ENCODE measurements around the gene N4BP2. TPM values are rescaled to one million over a fixed set of nuclear protein-coding genes. Genes with fewer than 3 reads are reported as not detected.

Gene N4BP2
- total and polyA plus RNA-seq, 2 of the 8 experiments (the other 6 are each of a cell fraction or from before 2014, with no cell fraction given), result 4.4 to 44.7 TPM

DNA sequence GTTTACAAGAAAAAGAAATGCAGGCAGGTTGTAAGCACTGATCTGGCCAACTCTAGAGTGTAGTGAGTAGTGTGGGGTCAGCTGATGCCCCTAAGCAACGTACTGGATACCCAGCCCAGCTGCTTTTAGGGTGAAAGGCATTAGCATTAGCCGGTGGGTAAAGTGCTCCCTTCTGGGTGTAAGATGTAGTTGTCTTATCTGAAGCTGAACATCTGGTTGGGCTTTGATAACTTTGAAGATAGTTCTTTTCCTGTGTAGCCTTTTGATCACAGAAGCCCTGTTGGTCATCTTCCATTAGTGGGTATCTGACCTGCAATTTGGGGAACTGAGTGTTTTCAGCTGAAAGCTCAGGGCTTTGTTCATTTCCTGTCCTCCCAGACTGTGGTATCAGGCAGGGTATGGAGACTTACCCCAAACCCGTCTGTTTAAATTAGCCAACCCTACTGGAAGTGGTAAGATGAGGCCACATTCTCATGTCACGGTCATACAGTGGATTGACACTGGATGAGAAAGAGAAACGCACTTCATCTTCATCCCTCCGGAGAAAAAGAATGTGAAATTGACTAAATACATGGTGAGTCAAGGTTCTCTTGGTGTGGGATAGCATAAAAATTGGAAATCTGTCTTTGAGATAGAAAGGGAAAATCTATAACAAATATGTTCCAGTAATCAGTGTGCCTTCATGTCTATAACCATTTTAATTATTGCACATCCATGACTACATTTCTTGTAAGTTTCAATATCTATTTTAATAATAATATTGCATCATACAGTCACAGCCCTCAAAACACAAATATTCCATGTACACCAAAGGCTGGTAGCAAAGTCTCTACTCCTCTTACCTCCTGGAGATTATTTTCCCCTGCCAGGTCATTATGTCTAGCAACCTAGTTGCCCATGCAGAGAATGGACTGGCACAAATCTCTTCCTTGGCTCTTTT is 148.9 kb downstream of the N4BP2 start:
- H4K20me1 ChIP-seq (replicated peaks in 1 of 2; ENCODE audit: control insufficient read depth in 1 of 2, insufficient read depth in 2 of 2, low read length in 2 of 2), result no peaks in the 10 kb centered on the region
- H3K4me1 ChIP-seq (replicated peaks in 1 of 4; ENCODE audit: control insufficient read depth in 3 of 4, insufficient read depth in 4 of 4, low read length in 3 of 4), result peaks cover 0 to 5% (median 0%) of the 10 kb centered on the region in 4 experiments; a peak in 2 of 7 replicates
- 86% methylated on average over 6 of the region's 6 CpGs; no CpG with 5 or more reads in 1 of the 2 experiments for WGBS, 2 experiments (ENCODE audit: extremely low coverage in 1 of 2, insufficient coverage in 1 of 2, insufficient read length in 1 of 2, insufficient replicate concordance in 2 of 2, low coverage in 1 of 2, low lambda C conversion rate in 2 of 2, missing lambda C conversion rate in 1 of 2)
- TF ChIP-seq POU5F1 (IDR thresholded peaks at IDR 0.05; ENCODE audit: low read depth, low read length), result no peak
- TF ChIP-seq SAP30 (IDR thresholded peaks at IDR 0.05; ENCODE audit: insufficient read depth, insufficient replicate concordance, low read length), result no peak
- TF ChIP-seq BRCA1 (IDR thresholded peaks at IDR 0.05; ENCODE audit: low read depth, low read length), result no peak
- no peak for TF ChIP-seq GABPA (IDR thresholded peaks at IDR 0.05; ENCODE audit: borderline replicate concordance, insufficient read depth, low read length)
- no peak for TF ChIP-seq SIX5 (IDR thresholded peaks at IDR 0.05; ENCODE audit: low read depth, low read length)
- no peak for TF ChIP-seq RXRA (IDR thresholded peaks at IDR 0.05; ENCODE audit: insufficient read depth, low read depth, low read length)
- TF ChIP-seq TAF1 (IDR thresholded peaks at IDR 0.05; ENCODE audit: low read depth, low read length), result no peak
- no peak for TF ChIP-seq RAD21 (IDR thresholded peaks at IDR 0.05 in 1 of 2, conservative IDR thresholded peaks at IDR 0.05 in 1 of 2; ENCODE audit: low read depth in 2 of 2, low read length in 2 of 2)
- TF ChIP-seq, protein P1, sequence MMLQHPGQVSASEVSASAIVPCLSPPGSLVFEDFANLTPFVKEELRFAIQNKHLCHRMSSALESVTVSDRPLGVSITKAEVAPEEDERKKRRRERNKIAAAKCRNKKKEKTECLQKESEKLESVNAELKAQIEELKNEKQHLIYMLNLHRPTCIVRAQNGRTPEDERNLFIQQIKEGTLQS (IDR thresholded peaks at IDR 0.05; ENCODE audit: insufficient read depth, low read depth, low read length), result no peak
- TF ChIP-seq KDM1A (IDR thresholded peaks at IDR 0.05; ENCODE audit: borderline replicate concordance, low read length), result no peak

More for the DNA sequence above, 148.9 kb downstream of the N4BP2 start:
- Histone ChIP-seq H3K27ac (ENCODE audit: low read depth, low read length) (no peak overlapping the region), H3K9ac (replicated peaks in 1 of 4; ENCODE audit: extremely low read depth in 1 of 4, low read depth in 3 of 4, low read length in 3 of 4) (no peak overlapping the region), H2BK12ac (ENCODE audit: low read depth, low read length) (no peak overlapping the region), H3K14ac (ENCODE audit: insufficient read length) (no peak overlapping the region), H3K4me2 (ENCODE audit: insufficient read depth in 1 of 2, low read depth in 2 of 2, low read length in 2 of 2) (no peak overlapping the region), H3K79me2 (ENCODE audit: control insufficient read depth in 1 of 2, insufficient read depth in 2 of 2, low read length in 2 of 2) (peaks cover 0 to 18% of the 10 kb centered on the region in 2 experiments; a peak in 1 of 4 replicates), H3K4ac (replicated peaks; ENCODE audit: insufficient read length, low read depth, low read length) (no peak overlapping the region), H3K56ac (replicated peaks; ENCODE audit: insufficient read length, low read depth, low read length) (no peak overlapping the region), H3K36me3 (ENCODE audit: control insufficient read depth in 2 of 4, insufficient read depth in 4 of 4, low read length in 3 of 4) (no peaks in the 10 kb centered on the region), H2BK20ac (ENCODE audit: low read length) (no peak overlapping the region), H3K23me2 (ENCODE audit: low read depth, low read length) (no peaks in the 10 kb centered on the region; the same call in 1 of the 2 replicates), H2BK120ac (replicated peaks; ENCODE audit: low read depth, low read length) (no peak overlapping the region), H3K23ac (ENCODE audit: insufficient read length) (no peak overlapping the region), H3K27me3 (replicated peaks in 1 of 4; ENCODE audit: control insufficient read depth in 3 of 4, extremely low read depth in 1 of 4, insufficient read depth in 3 of 4, low read length in 3 of 4) (no peaks in the 10 kb centered on the region), H3K4me3 (ENCODE audit: extremely low read depth in 1 of 4, insufficient read depth in 2 of 4, low read depth in 3 of 4, low read length in 4 of 4) (no peak overlapping the region), H3K18ac (ENCODE audit: extremely low read depth, low read length) (no peak overlapping the region), H3K9me3 (ENCODE audit: insufficient read depth in 2 of 2, low read depth in 1 of 2, low read length in 1 of 2) (no peaks in the 10 kb centered on the region), H4K8ac (ENCODE audit: extremely low read depth, insufficient read depth, low read length) (no peak overlapping the region), H2AK5ac (ENCODE audit: low read depth, low read length) (no peak overlapping the region), H2AFZ (ENCODE audit: low read length) (no peak overlapping the region), H3K79me1 (ENCODE audit: low read depth, low read length) (no peaks in the 10 kb centered on the region), H4K5ac (ENCODE audit: insufficient read length, low read depth, low read length) (no peak overlapping the region), H4K91ac (replicated peaks; ENCODE audit: insufficient read length, low read length) (no peak overlapping the region), H2BK5ac (ENCODE audit: low read depth, low read length) (no peak overlapping the region; the same call in 1 of the 2 replicates), H2BK15ac (ENCODE audit: low read length) (no peak overlapping the region)
- ChIA-PET POLR2A (ENCODE audit: partially characterized antibody) (interaction anchor here (1.1 to 1.7 kb wide), 2 partner anchors 10 to 13 kb away, joined by 6 to 9 read pairs; no protein-coding TSS in a partner anchor), CTCF (ENCODE audit: partially characterized antibody) (interaction anchor here (1.0 to 2.7 kb wide), 6 partner anchors 16 to 81 kb away, joined by 3 to 9 read pairs (median 3); no protein-coding TSS in a partner anchor)
- FAIRE-seq, result no peak
- no peak for DNase-seq (ENCODE audit: low read depth in 1 of 2, low spot score in 2 of 2)
